H54 (cell line): ENCODE measurements around the gene IGFBP4.

Source experiments
- DNase-seq: peaks from one replicate; pipeline ENCODE4 v3.0.0; 2011; ENCODE audit warnings: low spot score, mixed read lengths; ENCODE audit not compliant: insufficient read length
- FAIRE-seq: peaks from 3 replicates; lab custom pipeline; 2011; peaks lifted over from hg19 to GRCh38; lab: Jason Lieb, UNC
- POLR2A ChIP-seq: IDR thresholded peaks from 2 replicates; pipeline ENCODE4 v1.6.1; 2011; ENCODE audit warnings: low read depth, mild to moderate bottlenecking, low read length

The IGFBP4 gene

GRCh38 chr17:40419559-40420331 lies 23.5 kb upstream of the IGFBP4 start:
- DNase-seq (no peak), FAIRE-seq (no peak)
- no peak for TF ChIP-seq POLR2A

GRCh38 chr17:40422990-40423633 lies 20.1 kb upstream of the IGFBP4 start:
- DNase-seq, result no peak
- FAIRE-seq, result no peak
- no peak for TF ChIP-seq POLR2A

GRCh38 chr17:40425741-40426140 lies 17.5 kb upstream of the IGFBP4 start:
- TF ChIP-seq POLR2A, result no peak
- DNase-seq, result no peak
- FAIRE-seq, result no peak

GRCh38 chr17:40427002-40427491 lies 16.2 kb upstream of the IGFBP4 start:
- no peak for TF ChIP-seq POLR2A
- FAIRE-seq (no peak), DNase-seq (no peak)

GRCh38 chr17:40430272-40431230 lies 12.7 kb upstream of the IGFBP4 start:
- no peak for FAIRE-seq

GRCh38 chr17:40431231-40431602 lies 12.0 kb upstream of the IGFBP4 start:
- no peak for TF ChIP-seq POLR2A
- FAIRE-seq (no peak), DNase-seq (no peak)

More at GRCh38 chr17:40430272-40431230, 12.7 kb upstream of the IGFBP4 start:
- TF ChIP-seq POLR2A, result no peak
- no peak for DNase-seq

- no peak for TF ChIP-seq POLR2A
- DNase-seq (no peak), FAIRE-seq (no peak)
These were observed 10.3 kb upstream of the IGFBP4 start for GRCh38 chr17:40432864-40433528.

- DNase-seq (no peak), FAIRE-seq (no peak)
- TF ChIP-seq POLR2A, result no peak
These were observed 9.5 kb upstream of the IGFBP4 start for GRCh38 chr17:40433551-40434415.

- TF ChIP-seq POLR2A, result no peak
- DNase-seq, result no peak
- no peak for FAIRE-seq
These were observed 6.6 kb upstream of the IGFBP4 start for GRCh38 chr17:40436636-40437035.

- no peak for FAIRE-seq
- DNase-seq, result no peak
- TF ChIP-seq POLR2A, result no peak
These were observed 6.0 kb upstream of the IGFBP4 start for GRCh38 chr17:40437095-40437732.

GRCh38 chr17:40440166-40440565 lies 3.1 kb upstream of the IGFBP4 start:
- no peak for TF ChIP-seq POLR2A
- FAIRE-seq, result no peak

More at GRCh38 chr17:40440166-40440565, 3.1 kb upstream of the IGFBP4 start:
- DNase-seq, result no peak
